ENCODE results near the gene PRR14. TPM values are rescaled to one million over a fixed set of nuclear protein-coding genes. Genes with fewer than 3 reads are reported as not detected.

PRR14 gene
- total and polyA plus RNA-seq, 2 of the 4 experiments (the other 2 are of a cell fraction), result 1.4 to 11.9 TPM

GRCh38 chr16:30637944-30638343 lies 12.8 kb upstream of the PRR14 start:
- Histone ChIP-seq H2AFZ (replicated peaks; ENCODE audit: low read length, poor library complexity) (no peak overlapping the region), H4K5ac (ENCODE audit: low read depth, low read length) (no peak overlapping the region), H3K18ac (ENCODE audit: low read depth, low read length) (no peak overlapping the region), H3K56ac (ENCODE audit: extremely low read depth, insufficient read depth, low read length) (no peak overlapping the region), H3K4me2 (ENCODE audit: low read depth, low read length) (no peak overlapping the region), H2AK5ac (ENCODE audit: low read depth, low read length) (no peak overlapping the region), H2BK20ac (ENCODE audit: low read depth, low read length) (no peak overlapping the region), H2BK5ac (ENCODE audit: low read depth, low read length, poor library complexity, severe bottlenecking) (no peak overlapping the region), H3K4me3 (ENCODE audit: insufficient read depth, low read depth, low read length) (no peak overlapping the region), H2AK9ac (replicated peaks; ENCODE audit: low read depth, low read length, poor library complexity) (no peak overlapping the region), H2BK15ac (ENCODE audit: low read depth, low read length) (no peak overlapping the region), H2BK120ac (ENCODE audit: low read depth, low read length) (no peak overlapping the region), H4K20me1 (ENCODE audit: insufficient read depth, low read length) (no peaks in the 10 kb centered on the region), H3K27me3 (ENCODE audit: control insufficient read depth, insufficient read depth, low read length) (peaks cover 1% of the 10 kb centered on the region; the same call in 1 of the 2 replicates), H3K4me1 (ENCODE audit: control insufficient read depth, insufficient read depth, low read length) (no peaks in the 10 kb centered on the region), H3K36me3 (ENCODE audit: control insufficient read depth, insufficient read depth, low read length) (no peaks in the 10 kb centered on the region), H3K23ac (ENCODE audit: low read depth, low read length) (no peak overlapping the region), H3K79me1 (ENCODE audit: low read depth in 1 of 2, low read length in 2 of 2) (peaks cover 8 to 19% of the 10 kb centered on the region in 2 experiments; a peak in 3 of 4 replicates), H3K9me1 (ENCODE audit: insufficient read depth, low read length) (no peaks in the 10 kb centered on the region; the same call in 1 of the 2 replicates), H3K14ac (replicated peaks; ENCODE audit: low read depth, low read length) (no peak overlapping the region), H3K9ac (ENCODE audit: low read depth, low read length) (no peak overlapping the region), H3K4ac (ENCODE audit: low read depth, low read length) (no peak overlapping the region), H4K8ac (ENCODE audit: low read depth in 2 of 2, low read length in 2 of 2) (no peak overlapping the region), H3K27ac (ENCODE audit: insufficient read depth, low read length) (no peak overlapping the region), H3K9me3 (ENCODE audit: control insufficient read depth, insufficient read depth, low read length) (no peaks in the 10 kb centered on the region), H4K91ac (ENCODE audit: insufficient read depth, low read depth, low read length) (no peak overlapping the region)
- CTCF ChIA-PET, result no interaction called here
- intact Hi-C loops (cut with micrococcal nuclease), result no loop called here
- TF ChIP-seq NFE2L2 (IDR thresholded peaks at IDR 0.05; ENCODE audit: low read depth, low read length), result no peak
- no peak for TF ChIP-seq RFX5 (IDR thresholded peaks at IDR 0.05; ENCODE audit: low read depth, low read length)
- TF ChIP-seq CTCF (conservative IDR thresholded peaks at IDR 0.05; ENCODE audit: low read depth, low read length), result peak; percentile 63
- TF ChIP-seq CHD1 (IDR thresholded peaks at IDR 0.05; ENCODE audit: low read depth, low read length), result no peak
- peak; percentile 71 for TF ChIP-seq RAD21 (IDR thresholded peaks at IDR 0.05; ENCODE audit: low read length)
- TF ChIP-seq MXI1 (IDR thresholded peaks at IDR 0.05; ENCODE audit: borderline replicate concordance, low read depth, low read length), result no peak
- no peak for TF ChIP-seq BHLHE40 (IDR thresholded peaks at IDR 0.05; ENCODE audit: low read depth, low read length)
- TF ChIP-seq SMC3 (IDR thresholded peaks at IDR 0.05; ENCODE audit: low read depth, low read length), result peak; percentile 51; the same call in 1 of the 2 replicates
- in situ Hi-C loops (cut with MboI; ENCODE audit: low sequenced_read_pairs), result no loop called here
- POLR2A ChIA-PET (ENCODE audit: unreplicated experiment), result no interaction called here
- ATAC-seq (ENCODE audit: low read depth), result peak; percentile 24; the same call in 1 of the 2 replicates
- BruUV-seq (replicated peaks), result no TSS peak
- peak; percentile 51 for DNase-seq
- dilution Hi-C loops (cut with HindIII; ENCODE audit: low sequenced_read_pairs, unreplicated experiment), result no loop called here
- WGBS, 2 experiments (ENCODE audit: extremely low coverage in 2 of 2, insufficient read length in 1 of 2), result no CpG with 5 or more reads among the region's 1 CpG
